GM12878 (cell line): ENCODE data around the gene ABR. TPM values are rescaled to one million over a fixed set of nuclear protein-coding genes. Genes with fewer than 3 reads are reported as not detected.

ENCODE experiments used
- BMI1 ChIP-seq: fragments of 450-650 bp; IDR thresholded peaks from 2 replicates; pipeline ENCODE4 v1.6.1; 2016; ENCODE audit warnings: mild to moderate bottlenecking, moderate library complexity, borderline replicate concordance
- CEBPZ ChIP-seq: fragments of 150-350 bp; IDR thresholded peaks from 2 replicates; pipeline ENCODE4 v1.6.1; 2016; ENCODE audit warnings: low read depth, low read length
- CHD1 ChIP-seq: IDR thresholded peaks from 2 replicates; pipeline ENCODE4 v1.6.1; 2012; ENCODE audit warnings: low read depth, low read length, improper control_type of control experiment
- NFYB ChIP-seq: IDR thresholded peaks from 2 replicates; pipeline ENCODE4 v1.6.1; 2011; ENCODE audit warnings: low read depth, mild to moderate bottlenecking, low read length, improper control_type of control experiment, moderate library complexity; ENCODE audit not compliant: insufficient read depth
- POLR2A ChIP-seq: IDR thresholded peaks from 2 replicates; pipeline ENCODE4 v1.6.1; 2011; ENCODE audit warnings: low read depth, mild to moderate bottlenecking, low read length
- ZBTB11 ChIP-seq: fragments of 450-650 bp; formaldehyde crosslinking; IDR thresholded peaks from 2 replicates; pipeline ENCODE4 v1.5.0; 2022; ENCODE audit warnings: mild to moderate bottlenecking, missing genetic modification characterization
- polyA plus RNA-seq, 11 experiments: library from polyadenylated mRNA; depleted of rRNA in 4 of 11; unstranded in 6 of 11; stranded (reverse) in 5 of 11; fragments of >200 nt; fragmentation: Nextera tagmentation in 4 of 11; fragmentation: Illumina TruSeq in 1 of 11; extraction: Ambion mirVana in 4 of 11; extraction: Trizol in 1 of 11; gene quantifications; 1 replicate in 1 of 11; 2 replicates in 10 of 11; pipeline versions ENCODE4 v1.2.1 to v1.2.3, GENCODE V29; 2011 to 2016; ENCODE audit warnings: inconsistent platforms in 2 of 11, missing spikeins in 2 of 11, low read depth in 1 of 11
- total RNA-seq, 4 experiments: library from RNA; depleted of rRNA in 3 of 4; stranded (reverse); fragments of >200 nt in 3 of 4; fragmentation: Illumina TruSeq in 1 of 4; extraction: Trizol in 1 of 4; gene quantifications; 2 replicates each; pipeline versions ENCODE4 v1.2.1 to v1.2.3, GENCODE V29; 2013 to 2021

Gene ABR
- total and polyA plus RNA-seq, 10 of the 15 experiments (the other 5 are each of a cell fraction or from before 2014, with no cell fraction given), result 1.4 to 112 (median 30.0) TPM

- TF ChIP-seq CEBPZ (no peak), NFYB (no peak), POLR2A (peak; percentile 53; the same call in 1 of the 2 replicates), ZBTB11 (CRISPR knock-in tag) (no peak), BMI1 (no peak), CHD1 (no peak)
Measured at GRCh38 chr17:1180958-1181752, 1.4 kb upstream of the ABR start (continued).
